ENCODE results near the gene HLA-DQB2. TPM values are rescaled to one million over a fixed set of nuclear protein-coding genes. Genes with fewer than 3 reads are reported as not detected.

HLA-DQB2 gene
- total RNA-seq, 2 experiments from 2014 or later: 5.1 TPM; not detected in 1

GRCh38 chr6:32796848-32797776 lies 33.8 kb upstream of the HLA-DQB2 start:
- DNase-seq (ENCODE audit: low spot score): peak; percentile 85
- ChIA-PET POLR2A (interaction anchor here (0.5 to 1.7 kb wide), 9 partner anchors 12 to 543 kb away, joined by 3 to 7 read pairs (median 3); partner anchors contain the start of genes HLA-DOB and TAP2), CTCF (ENCODE audit: unreplicated experiment) (interaction anchor here (0.5 to 1.3 kb wide), 2 partner anchors 57 to 71 kb away, joined by 4 to 7 read pairs; partner anchors contain the start of gene PSMB9)
- Histone ChIP-seq H3K36me3 (ENCODE audit: insufficient read depth, low read length) (peaks cover 12% of the 10 kb centered on the region; the same call in 1 of the 2 replicates), H2AFZ (ENCODE audit: low read length) (peak overlapping the region; percentile 98), H3K27ac (ENCODE audit: low read depth, low read length, poor library complexity, severe bottlenecking) (peak overlapping the region; percentile 57), H3K9me2 (ENCODE audit: insufficient read depth, low read length) (no peaks in the 10 kb centered on the region), H4K20me1 (ENCODE audit: insufficient read depth, low read length) (no peaks in the 10 kb centered on the region), H3K79me2 (ENCODE audit: insufficient read depth, low read depth, low read length) (no peaks in the 10 kb centered on the region), H3K4me1 (ENCODE audit: insufficient read depth, low read length, poor library complexity, severe bottlenecking) (peaks cover 34% of the 10 kb centered on the region), H3K4me2 (ENCODE audit: low read length) (peak overlapping the region; percentile 69), H3K4me3 (ENCODE audit: low read depth, low read length, poor library complexity, severe bottlenecking) (peak overlapping the region; percentile 44), H3K9me3 (ENCODE audit: low read length) (peaks cover 23% of the 10 kb centered on the region; the same call in 1 of the 2 replicates)
- TF ChIP-seq CTCF (conservative IDR thresholded peaks at IDR 0.05; ENCODE audit: low read length): peak; percentile 97
- no peak for TF ChIP-seq EZH2phosphoT487 (IDR thresholded peaks at IDR 0.05; ENCODE audit: borderline replicate concordance, low read depth, low read length)
- BruUV-seq (replicated peaks): no TSS peak
- intact Hi-C loops (cut with micrococcal nuclease; ENCODE audit: unreplicated experiment): loop anchor here (1.0 to 5.0 kb wide), 4 partner anchors 41 to 550 kb away; partner anchors contain the start of gene TAP2

- ChIA-PET CTCF (ENCODE audit: unreplicated experiment) (no interaction called here), POLR2A (interaction anchor here (1.2 kb wide), 1 partner anchor 18 kb away, joined by 3 read pairs; no protein-coding TSS in a partner anchor)
- intact Hi-C loops (cut with micrococcal nuclease; ENCODE audit: unreplicated experiment): no loop called here
- Histone ChIP-seq H3K9me3 (ENCODE audit: low read length) (peaks cover 17% of the 10 kb centered on the region; the same call in 1 of the 2 replicates), H3K36me3 (ENCODE audit: insufficient read depth, low read length) (peaks cover 12% of the 10 kb centered on the region; the same call in 1 of the 2 replicates), H3K4me1 (ENCODE audit: insufficient read depth, low read length, poor library complexity, severe bottlenecking) (peaks cover 28% of the 10 kb centered on the region), H4K20me1 (ENCODE audit: insufficient read depth, low read length) (no peaks in the 10 kb centered on the region), H3K79me2 (ENCODE audit: insufficient read depth, low read depth, low read length) (no peaks in the 10 kb centered on the region), H3K4me2 (ENCODE audit: low read length) (no peak overlapping the region), H3K9me2 (ENCODE audit: insufficient read depth, low read length) (no peaks in the 10 kb centered on the region), H3K27ac (ENCODE audit: low read depth, low read length, poor library complexity, severe bottlenecking) (no peak overlapping the region), H3K4me3 (ENCODE audit: low read depth, low read length, poor library complexity, severe bottlenecking) (no peak overlapping the region), H2AFZ (ENCODE audit: low read length) (peak overlapping the region; percentile 48; the same call in 1 of the 2 replicates)
- no peak for DNase-seq (ENCODE audit: low spot score)
- TF ChIP-seq EZH2phosphoT487 (IDR thresholded peaks at IDR 0.05; ENCODE audit: borderline replicate concordance, low read depth, low read length) (no peak), CTCF (conservative IDR thresholded peaks at IDR 0.05; ENCODE audit: low read length) (no peak)
- BruUV-seq (replicated peaks): no TSS peak
Measured at GRCh38 chr6:32794510-32794909, 31.2 kb upstream of the HLA-DQB2 start.
